Measurements from ENCODE around the gene SLC25A21.

DNA sequence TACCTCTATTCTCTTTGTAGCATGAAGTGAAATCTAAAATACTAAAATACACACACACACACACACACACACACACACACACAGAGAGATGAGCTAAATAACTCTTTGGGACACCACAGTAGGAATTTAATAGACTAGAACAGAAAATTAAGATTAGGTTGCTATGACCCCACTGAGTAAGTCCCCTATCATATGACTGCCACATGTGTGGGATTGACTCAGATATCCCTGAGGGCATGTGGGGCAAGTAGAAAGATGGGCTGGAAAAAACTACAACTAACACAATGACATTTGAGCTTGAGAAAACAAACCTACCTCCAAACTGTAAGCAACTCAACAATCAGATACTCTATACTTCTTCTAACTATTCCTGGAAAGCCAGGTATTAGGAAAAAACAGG is 27.0 kb downstream of the SLC25A21 start:
- TF ChIP-seq POLR2A (IDR thresholded peaks at IDR 0.05): no peak
- TF ChIP-seq, protein P1, sequence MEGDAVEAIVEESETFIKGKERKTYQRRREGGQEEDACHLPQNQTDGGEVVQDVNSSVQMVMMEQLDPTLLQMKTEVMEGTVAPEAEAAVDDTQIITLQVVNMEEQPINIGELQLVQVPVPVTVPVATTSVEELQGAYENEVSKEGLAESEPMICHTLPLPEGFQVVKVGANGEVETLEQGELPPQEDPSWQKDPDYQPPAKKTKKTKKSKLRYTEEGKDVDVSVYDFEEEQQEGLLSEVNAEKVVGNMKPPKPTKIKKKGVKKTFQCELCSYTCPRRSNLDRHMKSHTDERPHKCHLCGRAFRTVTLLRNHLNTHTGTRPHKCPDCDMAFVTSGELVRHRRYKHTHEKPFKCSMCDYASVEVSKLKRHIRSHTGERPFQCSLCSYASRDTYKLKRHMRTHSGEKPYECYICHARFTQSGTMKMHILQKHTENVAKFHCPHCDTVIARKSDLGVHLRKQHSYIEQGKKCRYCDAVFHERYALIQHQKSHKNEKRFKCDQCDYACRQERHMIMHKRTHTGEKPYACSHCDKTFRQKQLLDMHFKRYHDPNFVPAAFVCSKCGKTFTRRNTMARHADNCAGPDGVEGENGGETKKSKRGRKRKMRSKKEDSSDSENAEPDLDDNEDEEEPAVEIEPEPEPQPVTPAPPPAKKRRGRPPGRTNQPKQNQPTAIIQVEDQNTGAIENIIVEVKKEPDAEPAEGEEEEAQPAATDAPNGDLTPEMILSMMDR (IDR thresholded peaks at IDR 0.05): no peak
